Measurements from ENCODE around the gene TTLL6. TPM values are rescaled to one million over a fixed set of nuclear protein-coding genes. Genes with fewer than 3 reads are reported as not detected.

Gene TTLL6
- total RNA-seq, 1 experiment from 2014 or later = 2.4 TPM

GRCh38 chr17:48769009-48769675, 47.9 kb downstream of the TTLL6 start:
- Histone ChIP-seq H4K91ac (ENCODE audit: insufficient read length, low read depth, low read length) (no peak overlapping the region), H3K14ac (ENCODE audit: insufficient read depth, low read length) (no peak overlapping the region), H2BK5ac (ENCODE audit: insufficient read length, low read length) (no peak overlapping the region), H3K4me2 (ENCODE audit: insufficient read depth, insufficient read length, low read length) (no peak overlapping the region), H3K56ac (ENCODE audit: insufficient read length, low read depth, low read length) (no peak overlapping the region), H3K79me1 (ENCODE audit: insufficient read depth, low read depth, low read length, poor library complexity, severe bottlenecking) (no peaks in the 10 kb centered on the region), H2AFZ (ENCODE audit: low read length) (no peak overlapping the region), H2AK5ac (ENCODE audit: insufficient read length, low read length) (no peak overlapping the region), H3K79me2 (ENCODE audit: insufficient read depth, low read length) (no peaks in the 10 kb centered on the region), H4K20me1 (ENCODE audit: control insufficient read depth, insufficient read depth, insufficient read length) (no peaks in the 10 kb centered on the region), H3K9ac (ENCODE audit: extremely low read depth, insufficient read length, low read length) (no peak overlapping the region), H2BK20ac (ENCODE audit: low read depth, low read length, poor library complexity, severe bottlenecking) (no peak overlapping the region), H2BK120ac (ENCODE audit: low read depth, low read length, poor library complexity, severe bottlenecking) (no peak overlapping the region), H3K9me3 (ENCODE audit: control insufficient read depth, low read depth, low read length) (no peaks in the 10 kb centered on the region), H2BK12ac (ENCODE audit: insufficient read length, low read depth, low read length) (no peak overlapping the region), H3K4ac (ENCODE audit: low read depth, low read length) (no peak overlapping the region), H4K8ac (replicated peaks; ENCODE audit: insufficient read length, low read depth, low read length) (no peak overlapping the region), H3K23ac (ENCODE audit: insufficient read length, low read depth, low read length) (no peak overlapping the region), H3K4me1 (ENCODE audit: insufficient read depth, low read length) (no peaks in the 10 kb centered on the region), H3K23me2 (ENCODE audit: insufficient read length, low read depth, low read length, poor library complexity, severe bottlenecking) (no peaks in the 10 kb centered on the region), H2BK15ac (ENCODE audit: low read depth, low read length) (no peak overlapping the region), H4K5ac (ENCODE audit: insufficient read length, low read depth, low read length) (no peak overlapping the region), H3K18ac (ENCODE audit: insufficient read length, low read depth, low read length) (no peak overlapping the region), H3K27ac (ENCODE audit: insufficient read length, low read depth, low read length) (no peak overlapping the region), H3K27me3 (ENCODE audit: insufficient read depth, low read length) (no peaks in the 10 kb centered on the region; the same call in 1 of the 2 replicates), H3T11ph (ENCODE audit: low read length) (no peak overlapping the region)
- H3K27me3 Mint-ChIP-seq (ENCODE audit: low read depth) = peaks cover 84% of the 10 kb centered on the region
- H3K4me1 Mint-ChIP-seq = no peaks in the 10 kb centered on the region
- no peak for TF ChIP-seq CTCF (conservative IDR thresholded peaks at IDR 0.05)
- H3K4me3 Mint-ChIP-seq = no peak overlapping the region
- H3K36me3 Mint-ChIP-seq (ENCODE audit: insufficient read depth in 1 of 3, low read depth in 3 of 3) = no peaks in the 10 kb centered on the region
- H3K27ac Mint-ChIP-seq = no peak overlapping the region
- WGBS (ENCODE audit: extremely low coverage, insufficient read length, low lambda C conversion rate) = no CpG with 5 or more reads among the region's 5 CpGs
- no peaks in the 10 kb centered on the region for H3K9me3 Mint-ChIP-seq
- no peak for DNase-seq

Data from H9 (cell line).